Stimulated activated CD8-positive, alpha-beta memory T cell treated with anti-CD3 and anti-CD28 coated beads, Interleukin-4, amount 100 ng/mL, for 48 hours (primary cell): Measurements from ENCODE around the gene PIP4K2B.

Experiments
- DNase-seq: peaks from one replicate; pipeline ENCODE4 v3.0.0-alpha.2; 2020

The PIP4K2B gene

GRCh38 chr17:38743556-38744171 is 55.7 kb downstream of the PIP4K2B start:
- DNase-seq, result no peak

- no peak for DNase-seq
Measured at GRCh38 chr17:38742411-38743308, 56.7 kb downstream of the PIP4K2B start.

- no peak for DNase-seq
Measured at GRCh38 chr17:38741921-38742410, 57.4 kb downstream of the PIP4K2B start.

- no peak for DNase-seq
Measured at GRCh38 chr17:38741461-38741860, 57.9 kb downstream of the PIP4K2B start.

GRCh38 chr17:38740806-38741205 is 58.5 kb downstream of the PIP4K2B start:
- DNase-seq, result no peak

GRCh38 chr17:38740044-38740443 is 59.3 kb downstream of the PIP4K2B start:
- no peak for DNase-seq

GRCh38 chr17:38739305-38739704 is 60.1 kb downstream of the PIP4K2B start:
- no peak for DNase-seq

GRCh38 chr17:38738686-38739085 is 60.7 kb downstream of the PIP4K2B start:
- DNase-seq, result no peak

GRCh38 chr17:38738007-38738662 is 61.2 kb downstream of the PIP4K2B start:
- DNase-seq, result no peak

GRCh38 chr17:38735161-38735997 is 64.0 kb downstream of the PIP4K2B start:
- peak; percentile 91 for DNase-seq

GRCh38 chr17:38733982-38734973 is 65.1 kb downstream of the PIP4K2B start:
- peak; percentile 50 for DNase-seq

GRCh38 chr17:38733282-38733981 is 65.9 kb downstream of the PIP4K2B start:
- DNase-seq, result no peak

GRCh38 chr17:38732376-38733281 is 66.7 kb downstream of the PIP4K2B start:
- no peak for DNase-seq

- no peak for DNase-seq
Measured at GRCh38 chr17:38731526-38732294, 67.6 kb downstream of the PIP4K2B start.

- DNase-seq, result peak; percentile 49
Measured at GRCh38 chr17:38730526-38731379, 68.6 kb downstream of the PIP4K2B start.

- peak; percentile 88 for DNase-seq
Measured at GRCh38 chr17:38729886-38730525, 69.3 kb downstream of the PIP4K2B start, which contains the start of gene CISD3. Gene CISD3 (plus strand): TSS chr17:38730341. CDS start chr17:38730359, 18 bp downstream.

GRCh38 chr17:38729368-38729885 is 69.9 kb downstream of the PIP4K2B start:
- DNase-seq, result no peak
